NCI-H748 (cell line): ENCODE data around the gene S100A8.
A peak's percentile ranks its signal among the peaks of the same experiment; 100 is the strongest.

Source experiments
- DNase-seq: peaks from one replicate; lab custom pipeline; 2025; ENCODE audit not compliant: unreplicated experiment; lab: John Stamatoyannopoulos, UW

The S100A8 gene

GRCh38 chr1:153364156-153364555 lies 26.7 kb downstream of the S100A8 start:
- no peak for DNase-seq

- DNase-seq, result no peak
These were observed 27.2 kb downstream of the S100A8 start for GRCh38 chr1:153363641-153364040.

- no peak for DNase-seq
These were observed 28.6 kb downstream of the S100A8 start for GRCh38 chr1:153362187-153362775.

GRCh38 chr1:153361480-153362109 lies 29.3 kb downstream of the S100A8 start:
- no peak for DNase-seq

- no peak for DNase-seq
These were observed 30.0 kb downstream of the S100A8 start for GRCh38 chr1:153360592-153361479.

- DNase-seq, result no peak
These were observed 30.7 kb downstream of the S100A8 start for GRCh38 chr1:153360190-153360589.

GRCh38 chr1:153359241-153359640 lies 31.6 kb downstream of the S100A8 start:
- no peak for DNase-seq

GRCh38 chr1:153358691-153358975 lies 32.2 kb downstream of the S100A8 start:
- no peak for DNase-seq

- DNase-seq, result no peak
These were observed 32.8 kb downstream of the S100A8 start, which contains the start of gene S100A9 for GRCh38 chr1:153357853-153358690. Gene S100A9 (plus strand): TSS chr1:153357854. CDS start chr1:153358284, 430 bp downstream.

GRCh38 chr1:153357076-153357852 lies 33.6 kb downstream of the S100A8 start:
- no peak for DNase-seq

GRCh38 chr1:153356392-153357075 lies 34.3 kb downstream of the S100A8 start:
- DNase-seq, result no peak

GRCh38 chr1:153355445-153356071 lies 35.3 kb downstream of the S100A8 start:
- DNase-seq, result peak; percentile 85

GRCh38 chr1:153354515-153355193 lies 36.2 kb downstream of the S100A8 start:
- DNase-seq, result no peak

- DNase-seq, result peak; percentile 48
These were observed 37.5 kb downstream of the S100A8 start for GRCh38 chr1:153353226-153353947.

GRCh38 chr1:153352523-153352922 lies 38.4 kb downstream of the S100A8 start:
- DNase-seq, result peak; percentile 71

GRCh38 chr1:153350321-153350957 lies 40.4 kb downstream of the S100A8 start:
- DNase-seq, result no peak
